NCI-H526 (cell line): Measurements from ENCODE around the gene SPAG8.
A peak's percentile ranks its signal among the peaks of the same experiment; 100 is the strongest.

Source experiments
- DNase-seq, 2 experiments: peaks; one replicate each; lab custom pipeline; 2025; lab: John Stamatoyannopoulos, UW

SPAG8 gene

GRCh38 chr9:35812025-35812602 lies at the start of gene SPAG8:
Gene SPAG8, minus strand, starts transcription at chr9:35812262. Its CDS starts 115 bp downstream, at chr9:35812147.
- peak; percentile 97 for DNase-seq

DNA sequence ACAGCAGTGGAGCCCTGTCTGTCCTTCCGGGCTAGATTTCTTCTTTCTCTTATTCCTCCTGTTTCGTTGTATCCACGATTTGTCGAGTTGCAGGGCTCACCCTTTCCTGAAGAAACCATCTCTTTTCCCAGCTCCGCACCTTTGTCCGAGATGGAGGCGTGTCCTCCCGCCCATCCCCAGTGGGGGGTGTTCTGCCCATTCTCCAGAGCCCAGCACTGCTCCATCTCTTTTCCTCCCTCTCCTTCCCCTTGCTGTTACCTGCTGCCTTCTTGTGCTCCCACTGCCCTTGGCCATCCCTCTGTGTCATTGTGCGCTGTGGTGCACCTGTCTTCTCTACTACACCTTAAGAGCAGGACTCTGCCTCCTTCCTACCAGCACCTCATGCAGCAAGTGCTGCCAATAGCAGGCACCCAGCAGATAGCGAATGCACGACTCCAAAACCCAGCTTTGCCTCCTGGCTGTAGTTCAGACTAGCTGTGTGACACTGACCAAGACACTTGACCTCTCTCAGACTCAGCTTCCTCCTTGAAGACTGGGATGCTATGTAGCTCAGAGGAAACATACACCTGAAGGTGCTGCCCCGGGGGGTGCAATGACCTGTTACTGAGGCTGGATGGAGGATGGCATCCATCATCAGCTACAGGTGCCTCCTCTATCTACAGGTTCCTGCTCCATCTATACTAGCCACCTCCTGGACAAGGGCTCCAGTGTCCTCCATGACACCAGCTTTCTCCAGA lies 49.3 kb upstream of the SPAG8 start:
- DNase-seq = no peak

- DNase-seq = no peak
Observed at GRCh38 chr9:35859990-35860339, 47.9 kb upstream of the SPAG8 start.

- no peak for DNase-seq
Observed at GRCh38 chr9:35859310-35859989, 47.4 kb upstream of the SPAG8 start.

- DNase-seq = no peak
Observed at GRCh38 chr9:35858458-35858857, 46.4 kb upstream of the SPAG8 start.

DNA sequence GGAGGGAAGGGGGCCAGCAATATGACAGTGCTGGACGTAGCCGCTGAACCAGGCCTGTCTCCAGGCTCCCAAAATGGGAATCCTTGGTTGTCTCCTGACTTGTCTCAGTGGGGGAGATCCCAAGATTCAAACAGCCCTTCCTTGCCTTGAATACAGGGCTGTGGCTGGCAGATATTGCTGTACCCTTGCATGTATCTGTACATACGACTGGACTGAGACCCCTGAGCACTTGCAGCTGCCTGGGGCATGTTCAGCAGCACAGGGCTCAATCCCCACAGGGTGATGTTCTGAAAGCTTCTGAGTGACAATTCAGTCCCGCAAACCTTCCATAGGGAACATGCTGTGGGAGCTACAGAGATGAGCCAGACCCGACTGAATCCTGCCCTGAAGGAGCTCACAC lies 44.8 kb upstream of the SPAG8 start:
- no peak for DNase-seq

- no peak for DNase-seq
Observed at GRCh38 chr9:35856206-35856605, 44.1 kb upstream of the SPAG8 start.

DNA sequence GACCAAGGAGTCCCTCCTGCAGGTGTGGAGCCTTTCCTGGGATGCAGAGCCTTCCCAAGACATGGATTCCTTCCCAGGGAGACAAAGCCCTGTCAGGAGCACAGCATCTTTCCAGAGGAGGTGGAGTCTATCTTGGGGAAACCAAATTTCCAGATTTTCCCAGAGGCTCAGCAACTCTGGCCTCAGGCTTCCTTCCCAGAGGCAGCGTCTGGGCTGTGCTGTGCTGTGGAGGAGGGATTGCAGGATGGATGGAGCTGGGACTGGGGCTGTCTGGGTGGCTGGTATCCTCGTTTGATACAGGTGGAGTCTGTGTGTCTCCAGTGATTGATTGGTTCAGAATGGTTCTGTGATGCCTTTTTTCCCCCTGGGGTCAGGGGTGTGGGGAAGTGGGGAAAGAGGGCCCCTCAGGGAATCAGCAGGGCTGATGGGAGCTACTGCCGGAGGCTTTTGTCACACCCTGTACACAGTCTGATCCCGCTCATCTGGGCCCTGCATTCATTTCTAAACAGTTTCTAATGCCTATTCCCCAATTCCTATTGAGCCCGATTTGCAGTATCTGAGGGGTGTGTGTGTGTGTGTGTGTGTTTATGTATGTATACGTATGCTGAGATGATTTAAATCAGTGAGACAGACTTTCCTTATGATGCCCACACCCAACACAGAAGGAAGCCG lies 42.2 kb upstream of the SPAG8 start:
- DNase-seq = no peak

DNA sequence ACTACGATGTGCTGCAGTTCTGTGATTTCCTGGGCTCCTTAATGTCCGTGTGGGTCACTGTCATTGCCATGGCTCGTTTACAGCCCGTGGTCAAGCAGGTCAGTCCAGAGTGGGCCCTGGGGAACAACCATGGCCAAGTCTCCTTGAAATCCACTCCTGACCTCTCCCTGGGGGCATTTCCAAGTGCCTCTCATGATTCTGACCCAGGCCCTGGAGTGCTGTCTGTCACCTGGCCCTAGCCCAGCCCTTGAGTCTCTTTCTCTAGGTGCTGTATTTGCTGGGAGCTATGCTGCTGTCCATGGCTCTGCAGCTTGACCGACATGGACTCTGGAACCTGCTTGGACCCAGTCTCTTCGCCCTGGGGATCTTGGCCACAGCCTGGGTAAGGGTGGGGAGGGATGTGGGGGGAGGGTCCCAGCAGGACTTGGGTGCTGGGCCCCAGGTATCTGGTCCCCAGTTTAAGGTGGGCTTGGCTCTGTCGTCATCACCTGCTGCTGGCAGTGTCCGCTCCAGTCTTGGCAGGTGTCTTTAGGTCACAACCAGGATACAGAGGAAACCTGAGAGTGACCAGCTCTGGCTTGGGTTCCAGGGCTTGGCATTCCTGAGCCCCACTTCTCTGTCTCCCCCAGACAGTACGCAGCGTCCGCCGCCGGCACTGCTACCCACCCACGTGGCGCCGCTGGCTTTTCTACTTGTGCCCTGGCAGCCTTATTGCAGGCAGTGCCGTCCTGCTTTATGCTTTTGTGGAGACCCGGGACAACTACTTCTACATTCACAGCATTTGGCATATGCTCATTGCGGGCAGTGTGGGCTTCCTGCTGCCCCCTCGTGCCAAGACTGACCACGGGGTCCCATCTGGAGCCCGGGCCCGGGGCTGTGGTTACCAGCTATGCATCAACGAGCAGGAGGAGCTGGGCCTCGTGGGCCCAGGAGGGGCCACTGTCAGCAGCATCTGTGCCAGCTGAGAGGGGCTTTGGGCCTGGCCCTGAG lies 41.1 kb upstream of the SPAG8 start:
- no peak for DNase-seq

- DNase-seq = no peak
Observed at GRCh38 chr9:35852267-35852815, 40.3 kb upstream of the SPAG8 start.

GRCh38 chr9:35847792-35848572 lies 35.9 kb upstream of the SPAG8 start:
- no peak for DNase-seq

DNA sequence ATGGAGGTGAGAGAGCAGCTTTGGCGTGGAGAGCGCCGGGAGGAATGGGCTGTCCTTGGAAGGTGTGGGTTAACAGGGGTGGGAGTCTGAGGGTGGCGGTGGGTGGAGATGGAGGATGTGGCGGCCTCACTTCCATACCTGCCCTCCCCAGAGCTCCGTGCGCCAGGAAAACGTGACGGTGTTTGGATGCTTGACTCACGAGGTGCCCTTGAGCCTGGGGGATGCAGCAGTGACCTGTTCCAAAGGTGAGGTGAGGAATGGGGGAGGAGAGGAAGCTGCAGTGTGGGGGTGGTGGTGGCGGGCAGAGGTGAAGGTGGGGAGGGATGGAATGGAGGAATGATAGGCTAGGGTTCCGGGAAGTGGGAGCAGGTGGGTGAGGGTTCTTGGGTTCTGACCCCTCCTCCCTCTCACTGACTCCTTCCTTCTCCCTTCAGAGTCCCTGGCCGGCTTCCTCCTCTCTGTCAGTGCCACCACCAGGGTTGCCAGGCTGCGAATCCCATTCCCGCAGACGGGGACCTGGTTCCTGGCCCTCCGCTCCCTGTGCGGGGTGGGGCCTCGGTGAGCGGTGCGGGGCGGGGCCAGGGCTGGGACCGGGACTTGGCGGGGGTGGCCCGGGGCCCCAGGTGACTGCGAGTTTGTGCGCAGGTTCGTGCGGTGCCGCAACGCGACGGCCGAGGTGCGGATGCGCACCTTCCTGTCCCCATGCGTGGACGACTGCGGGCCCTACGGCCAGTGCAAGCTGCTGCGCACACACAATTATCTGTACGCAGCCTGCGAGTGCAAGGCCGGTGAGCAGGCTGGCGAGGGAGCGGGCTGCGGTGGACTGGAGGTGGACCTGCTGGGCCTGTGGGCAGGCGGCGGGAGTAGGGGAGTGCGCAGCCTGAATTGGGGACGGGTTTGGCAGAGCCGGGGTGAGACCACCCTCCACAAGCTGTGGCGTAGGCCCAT lies 34.0 kb upstream of the SPAG8 start:
- DNase-seq = no peak

DNA sequence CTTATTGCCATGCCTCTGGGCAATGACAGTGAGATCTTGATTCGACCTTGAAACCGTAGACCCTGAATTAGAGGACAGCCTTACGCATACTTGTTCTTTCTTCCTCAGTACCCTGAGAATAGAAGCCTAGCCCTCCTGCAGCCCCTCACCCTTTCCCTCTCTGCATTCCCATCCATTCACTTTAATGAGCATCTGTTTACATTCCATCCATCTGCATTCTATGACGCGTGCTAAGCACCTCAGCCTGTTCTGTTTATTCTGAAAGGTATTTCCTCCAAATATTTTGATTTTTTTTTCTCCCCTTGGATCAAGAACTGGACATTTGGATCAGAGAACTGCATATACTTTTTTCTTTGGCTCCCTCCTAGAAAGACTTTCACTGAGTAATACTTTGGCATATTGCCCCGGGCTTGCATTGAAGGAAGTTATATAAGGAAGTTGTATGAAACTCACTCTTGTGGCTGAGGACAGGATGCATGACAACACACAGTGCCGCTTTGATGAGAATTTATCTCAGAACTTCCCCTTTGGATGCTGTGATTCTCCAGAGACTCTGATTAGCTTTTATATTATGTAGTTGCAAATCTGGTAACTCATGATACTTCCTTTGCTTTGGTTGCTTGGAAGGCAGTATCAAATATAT lies 32.7 kb upstream of the SPAG8 start:
- no peak for DNase-seq

- no peak for DNase-seq
Observed at GRCh38 chr9:35842795-35843194, 30.7 kb upstream of the SPAG8 start.

- DNase-seq = no peak
Observed at GRCh38 chr9:35842020-35842745, 30.1 kb upstream of the SPAG8 start.

DNA sequence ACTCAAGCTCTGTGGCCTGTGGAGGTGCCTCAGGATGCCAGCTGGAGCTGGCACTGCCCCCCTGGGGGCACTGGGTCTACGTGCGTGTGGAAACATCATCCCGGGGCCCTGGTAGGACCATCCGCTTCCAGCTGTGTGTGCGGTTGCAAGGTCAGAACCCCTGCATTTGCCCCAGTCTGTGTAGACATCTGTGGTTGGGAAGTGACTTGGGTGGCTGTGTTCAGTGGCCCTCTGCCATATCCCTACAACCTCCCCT lies 29.5 kb upstream of the SPAG8 start:
- DNase-seq = no peak

GRCh38 chr9:35840881-35841644 lies 29.0 kb upstream of the SPAG8 start:
- DNase-seq = no peak

GRCh38 chr9:35839926-35840325 lies 27.9 kb upstream of the SPAG8 start:
- DNase-seq = no peak
